ENCODE results near the gene SYNGAP1. TPM values are rescaled to one million over a fixed set of nuclear protein-coding genes. Genes with fewer than 3 reads are reported as not detected.

Gene SYNGAP1
- total and polyA plus RNA-seq, 2 experiments from 2014 or later = 13.9 to 45.0 TPM

DNA sequence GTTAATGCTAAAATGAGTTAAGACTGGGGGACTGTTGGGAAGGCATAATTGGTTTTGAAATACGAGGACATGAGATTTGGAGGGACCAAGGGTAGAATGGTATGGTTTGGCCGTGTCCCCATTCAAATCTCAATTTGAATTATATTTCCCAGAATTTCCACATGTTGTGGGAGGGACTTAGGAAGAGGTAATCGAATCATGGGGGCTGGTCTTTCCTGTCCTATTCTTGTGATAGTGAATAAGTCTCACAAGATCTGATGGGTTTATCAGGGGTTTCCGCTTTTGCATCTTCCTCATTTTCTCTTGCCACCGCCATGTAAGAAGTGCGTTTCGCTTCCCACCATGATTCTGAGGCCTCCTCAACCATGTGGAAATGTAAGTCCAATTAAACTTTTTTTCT, 47.2 kb downstream of the SYNGAP1 start:
- H3K4me1 ChIP-seq (ENCODE audit: insufficient read depth) = no peaks in the 10 kb centered on the region
- no peaks in the 10 kb centered on the region for H3K4me1 Mint-ChIP-seq

More for the DNA sequence above, 47.2 kb downstream of the SYNGAP1 start:
- no peaks in the 10 kb centered on the region for H3K79me2 ChIP-seq (replicated peaks; ENCODE audit: insufficient read depth)
- Mint-ChIP-seq H3K27ac (no peak overlapping the region), H3K27me3 (ENCODE audit: insufficient read depth, low read depth, poor library complexity) (no peaks in the 10 kb centered on the region), H3K9me3 (peaks cover 15% of the 10 kb centered on the region), H3K36me3 (ENCODE audit: low read depth) (0 out of 3 replicates have a peak, but pooled peaks cover 3% of the 10 kb centered on the region), H3K4me3 (no peak overlapping the region)
- TF ChIP-seq, protein P1, sequence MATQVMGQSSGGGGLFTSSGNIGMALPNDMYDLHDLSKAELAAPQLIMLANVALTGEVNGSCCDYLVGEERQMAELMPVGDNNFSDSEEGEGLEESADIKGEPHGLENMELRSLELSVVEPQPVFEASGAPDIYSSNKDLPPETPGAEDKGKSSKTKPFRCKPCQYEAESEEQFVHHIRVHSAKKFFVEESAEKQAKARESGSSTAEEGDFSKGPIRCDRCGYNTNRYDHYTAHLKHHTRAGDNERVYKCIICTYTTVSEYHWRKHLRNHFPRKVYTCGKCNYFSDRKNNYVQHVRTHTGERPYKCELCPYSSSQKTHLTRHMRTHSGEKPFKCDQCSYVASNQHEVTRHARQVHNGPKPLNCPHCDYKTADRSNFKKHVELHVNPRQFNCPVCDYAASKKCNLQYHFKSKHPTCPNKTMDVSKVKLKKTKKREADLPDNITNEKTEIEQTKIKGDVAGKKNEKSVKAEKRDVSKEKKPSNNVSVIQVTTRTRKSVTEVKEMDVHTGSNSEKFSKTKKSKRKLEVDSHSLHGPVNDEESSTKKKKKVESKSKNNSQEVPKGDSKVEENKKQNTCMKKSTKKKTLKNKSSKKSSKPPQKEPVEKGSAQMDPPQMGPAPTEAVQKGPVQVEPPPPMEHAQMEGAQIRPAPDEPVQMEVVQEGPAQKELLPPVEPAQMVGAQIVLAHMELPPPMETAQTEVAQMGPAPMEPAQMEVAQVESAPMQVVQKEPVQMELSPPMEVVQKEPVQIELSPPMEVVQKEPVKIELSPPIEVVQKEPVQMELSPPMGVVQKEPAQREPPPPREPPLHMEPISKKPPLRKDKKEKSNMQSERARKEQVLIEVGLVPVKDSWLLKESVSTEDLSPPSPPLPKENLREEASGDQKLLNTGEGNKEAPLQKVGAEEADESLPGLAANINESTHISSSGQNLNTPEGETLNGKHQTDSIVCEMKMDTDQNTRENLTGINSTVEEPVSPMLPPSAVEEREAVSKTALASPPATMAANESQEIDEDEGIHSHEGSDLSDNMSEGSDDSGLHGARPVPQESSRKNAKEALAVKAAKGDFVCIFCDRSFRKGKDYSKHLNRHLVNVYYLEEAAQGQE (IDR thresholded peaks at IDR 0.05; ENCODE audit: unreplicated experiment) = no peak
- TF ChIP-seq, protein P2, sequence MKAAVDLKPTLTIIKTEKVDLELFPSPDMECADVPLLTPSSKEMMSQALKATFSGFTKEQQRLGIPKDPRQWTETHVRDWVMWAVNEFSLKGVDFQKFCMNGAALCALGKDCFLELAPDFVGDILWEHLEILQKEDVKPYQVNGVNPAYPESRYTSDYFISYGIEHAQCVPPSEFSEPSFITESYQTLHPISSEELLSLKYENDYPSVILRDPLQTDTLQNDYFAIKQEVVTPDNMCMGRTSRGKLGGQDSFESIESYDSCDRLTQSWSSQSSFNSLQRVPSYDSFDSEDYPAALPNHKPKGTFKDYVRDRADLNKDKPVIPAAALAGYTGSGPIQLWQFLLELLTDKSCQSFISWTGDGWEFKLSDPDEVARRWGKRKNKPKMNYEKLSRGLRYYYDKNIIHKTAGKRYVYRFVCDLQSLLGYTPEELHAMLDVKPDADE (IDR thresholded peaks at IDR 0.05) = no peak
- no peak for TF ChIP-seq JUNB (IDR thresholded peaks at IDR 0.05; ENCODE audit: unreplicated experiment)
- TF ChIP-seq NANOG (IDR thresholded peaks at IDR 0.05; ENCODE audit: borderline replicate concordance) = no peak
- TF ChIP-seq ZNF114 (CRISPR knock-in tag; IDR thresholded peaks at IDR 0.05) = no peak
- no peak for TF ChIP-seq EZH2 (IDR thresholded peaks at IDR 0.05; ENCODE audit: low read depth, unreplicated experiment)
- TF ChIP-seq CREB1 (CRISPR knock-in tag; IDR thresholded peaks at IDR 0.05; ENCODE audit: low read depth) = no peak
- TF ChIP-seq ZNF331 (CRISPR knock-in tag; IDR thresholded peaks at IDR 0.05; ENCODE audit: low read depth) = no peak
- TF ChIP-seq, protein P3, sequence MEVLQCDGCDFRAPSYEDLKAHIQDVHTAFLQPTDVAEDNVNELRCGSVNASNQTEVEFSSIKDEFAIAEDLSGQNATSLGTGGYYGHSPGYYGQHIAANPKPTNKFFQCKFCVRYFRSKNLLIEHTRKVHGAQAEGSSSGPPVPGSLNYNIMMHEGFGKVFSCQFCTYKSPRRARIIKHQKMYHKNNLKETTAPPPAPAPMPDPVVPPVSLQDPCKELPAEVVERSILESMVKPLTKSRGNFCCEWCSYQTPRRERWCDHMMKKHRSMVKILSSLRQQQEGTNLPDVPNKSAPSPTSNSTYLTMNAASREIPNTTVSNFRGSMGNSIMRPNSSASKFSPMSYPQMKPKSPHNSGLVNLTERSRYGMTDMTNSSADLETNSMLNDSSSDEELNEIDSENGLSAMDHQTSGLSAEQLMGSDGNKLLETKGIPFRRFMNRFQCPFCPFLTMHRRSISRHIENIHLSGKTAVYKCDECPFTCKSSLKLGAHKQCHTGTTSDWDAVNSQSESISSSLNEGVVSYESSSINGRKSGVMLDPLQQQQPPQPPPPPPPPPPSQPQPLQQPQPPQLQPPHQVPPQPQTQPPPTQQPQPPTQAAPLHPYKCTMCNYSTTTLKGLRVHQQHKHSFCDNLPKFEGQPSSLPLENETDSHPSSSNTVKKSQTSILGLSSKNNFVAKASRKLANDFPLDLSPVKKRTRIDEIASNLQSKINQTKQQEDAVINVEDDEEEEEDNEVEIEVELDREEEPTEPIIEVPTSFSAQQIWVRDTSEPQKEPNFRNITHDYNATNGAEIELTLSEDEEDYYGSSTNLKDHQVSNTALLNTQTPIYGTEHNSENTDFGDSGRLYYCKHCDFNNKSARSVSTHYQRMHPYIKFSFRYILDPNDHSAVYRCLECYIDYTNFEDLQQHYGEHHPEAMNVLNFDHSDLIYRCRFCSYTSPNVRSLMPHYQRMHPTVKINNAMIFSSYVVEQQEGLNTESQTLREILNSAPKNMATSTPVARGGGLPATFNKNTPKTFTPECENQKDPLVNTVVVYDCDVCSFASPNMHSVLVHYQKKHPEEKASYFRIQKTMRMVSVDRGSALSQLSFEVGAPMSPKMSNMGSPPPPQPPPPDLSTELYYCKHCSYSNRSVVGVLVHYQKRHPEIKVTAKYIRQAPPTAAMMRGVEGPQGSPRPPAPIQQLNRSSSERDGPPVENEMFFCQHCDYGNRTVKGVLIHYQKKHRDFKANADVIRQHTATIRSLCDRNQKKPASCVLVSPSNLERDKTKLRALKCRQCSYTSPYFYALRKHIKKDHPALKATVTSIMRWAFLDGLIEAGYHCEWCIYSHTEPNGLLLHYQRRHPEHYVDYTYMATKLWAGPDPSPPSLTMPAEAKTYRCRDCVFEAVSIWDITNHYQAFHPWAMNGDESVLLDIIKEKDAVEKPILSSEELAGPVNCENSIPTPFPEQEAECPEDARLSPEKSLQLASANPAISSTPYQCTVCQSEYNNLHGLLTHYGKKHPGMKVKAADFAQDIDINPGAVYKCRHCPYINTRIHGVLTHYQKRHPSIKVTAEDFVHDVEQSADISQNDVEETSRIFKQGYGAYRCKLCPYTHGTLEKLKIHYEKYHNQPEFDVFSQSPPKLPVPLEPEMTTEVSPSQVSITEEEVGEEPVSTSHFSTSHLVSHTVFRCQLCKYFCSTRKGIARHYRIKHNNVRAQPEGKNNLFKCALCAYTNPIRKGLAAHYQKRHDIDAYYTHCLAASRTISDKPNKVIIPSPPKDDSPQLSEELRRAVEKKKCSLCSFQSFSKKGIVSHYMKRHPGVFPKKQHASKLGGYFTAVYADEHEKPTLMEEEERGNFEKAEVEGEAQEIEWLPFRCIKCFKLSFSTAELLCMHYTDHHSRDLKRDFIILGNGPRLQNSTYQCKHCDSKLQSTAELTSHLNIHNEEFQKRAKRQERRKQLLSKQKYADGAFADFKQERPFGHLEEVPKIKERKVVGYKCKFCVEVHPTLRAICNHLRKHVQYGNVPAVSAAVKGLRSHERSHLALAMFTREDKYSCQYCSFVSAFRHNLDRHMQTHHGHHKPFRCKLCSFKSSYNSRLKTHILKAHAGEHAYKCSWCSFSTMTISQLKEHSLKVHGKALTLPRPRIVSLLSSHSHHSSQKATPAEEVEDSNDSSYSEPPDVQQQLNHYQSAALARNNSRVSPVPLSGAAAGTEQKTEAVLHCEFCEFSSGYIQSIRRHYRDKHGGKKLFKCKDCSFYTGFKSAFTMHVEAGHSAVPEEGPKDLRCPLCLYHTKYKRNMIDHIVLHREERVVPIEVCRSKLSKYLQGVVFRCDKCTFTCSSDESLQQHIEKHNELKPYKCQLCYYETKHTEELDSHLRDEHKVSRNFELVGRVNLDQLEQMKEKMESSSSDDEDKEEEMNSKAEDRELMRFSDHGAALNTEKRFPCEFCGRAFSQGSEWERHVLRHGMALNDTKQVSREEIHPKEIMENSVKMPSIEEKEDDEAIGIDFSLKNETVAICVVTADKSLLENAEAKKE (CRISPR knock-in tag; IDR thresholded peaks at IDR 0.05) = no peak
- TF ChIP-seq STAT1 (IDR thresholded peaks at IDR 0.05; ENCODE audit: unreplicated experiment) = no peak
- TF ChIP-seq, protein P4, sequence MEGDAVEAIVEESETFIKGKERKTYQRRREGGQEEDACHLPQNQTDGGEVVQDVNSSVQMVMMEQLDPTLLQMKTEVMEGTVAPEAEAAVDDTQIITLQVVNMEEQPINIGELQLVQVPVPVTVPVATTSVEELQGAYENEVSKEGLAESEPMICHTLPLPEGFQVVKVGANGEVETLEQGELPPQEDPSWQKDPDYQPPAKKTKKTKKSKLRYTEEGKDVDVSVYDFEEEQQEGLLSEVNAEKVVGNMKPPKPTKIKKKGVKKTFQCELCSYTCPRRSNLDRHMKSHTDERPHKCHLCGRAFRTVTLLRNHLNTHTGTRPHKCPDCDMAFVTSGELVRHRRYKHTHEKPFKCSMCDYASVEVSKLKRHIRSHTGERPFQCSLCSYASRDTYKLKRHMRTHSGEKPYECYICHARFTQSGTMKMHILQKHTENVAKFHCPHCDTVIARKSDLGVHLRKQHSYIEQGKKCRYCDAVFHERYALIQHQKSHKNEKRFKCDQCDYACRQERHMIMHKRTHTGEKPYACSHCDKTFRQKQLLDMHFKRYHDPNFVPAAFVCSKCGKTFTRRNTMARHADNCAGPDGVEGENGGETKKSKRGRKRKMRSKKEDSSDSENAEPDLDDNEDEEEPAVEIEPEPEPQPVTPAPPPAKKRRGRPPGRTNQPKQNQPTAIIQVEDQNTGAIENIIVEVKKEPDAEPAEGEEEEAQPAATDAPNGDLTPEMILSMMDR (conservative IDR thresholded peaks at IDR 0.05; ENCODE audit: low read depth in 2 of 2) = no peak
- no peak for TF ChIP-seq EZH2phosphoT487 (IDR thresholded peaks at IDR 0.05; ENCODE audit: unreplicated experiment)
- no peak overlapping the region for H3K4me3 ChIP-seq
- no peaks in the 10 kb centered on the region for H3F3A ChIP-seq (replicated peaks; ENCODE audit: low read depth)
- no peak overlapping the region for H3K27ac ChIP-seq (ENCODE audit: low read depth)
- H3K4me2 ChIP-seq = no peak overlapping the region
- no peaks in the 10 kb centered on the region for H3K9me2 ChIP-seq (ENCODE audit: insufficient read depth)
- H2AFZ ChIP-seq = no peak overlapping the region
- ATAC-seq = no peak
- no peaks in the 10 kb centered on the region for H4K20me1 ChIP-seq (replicated peaks; ENCODE audit: insufficient read depth)
- no peaks in the 10 kb centered on the region for H3K36me3 ChIP-seq (ENCODE audit: insufficient read depth)
- no peak for DNase-seq (ENCODE audit: low spot score)
- H3K27me3 ChIP-seq (ENCODE audit: insufficient read depth) = no peaks in the 10 kb centered on the region

Data from GM23338 (cell line).